ENCODE measurements around the gene STIM1.

Gene STIM1

DNA sequence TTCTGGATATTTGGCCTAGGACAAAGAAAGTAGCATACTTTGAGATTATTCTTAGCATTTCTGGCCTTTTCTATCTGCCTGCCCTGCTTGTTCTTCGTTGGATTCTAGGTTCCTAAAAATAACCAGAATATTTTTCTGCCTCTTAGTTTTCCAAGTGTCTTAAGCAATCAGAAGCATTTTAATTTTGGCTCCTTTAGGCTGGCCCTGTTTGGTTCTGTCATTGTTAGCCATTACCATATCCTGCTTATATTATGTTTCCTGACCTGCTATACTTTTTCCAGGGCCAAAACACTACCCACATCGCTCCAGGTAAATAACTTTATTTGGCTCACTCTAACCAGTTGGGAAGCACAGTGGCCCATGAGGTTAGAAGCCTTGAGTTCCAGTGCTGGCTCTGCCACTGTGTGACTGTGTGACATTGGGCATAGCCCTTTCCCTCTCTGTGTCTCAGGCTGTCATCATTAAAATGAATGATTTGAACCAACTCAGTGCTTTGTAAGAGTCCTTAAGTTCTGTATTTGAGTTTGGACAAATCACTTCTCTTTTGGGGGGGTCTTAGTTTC lies 91.1 kb downstream of the STIM1 start:
- H3K4me3 ChIP-seq (replicated peaks; ENCODE audit: low read depth, low read length) = no peak overlapping the region
- no peaks in the 10 kb centered on the region for H3K27me3 ChIP-seq (replicated peaks; ENCODE audit: control insufficient read depth, insufficient read depth, low read length)
- TF ChIP-seq, protein P1, sequence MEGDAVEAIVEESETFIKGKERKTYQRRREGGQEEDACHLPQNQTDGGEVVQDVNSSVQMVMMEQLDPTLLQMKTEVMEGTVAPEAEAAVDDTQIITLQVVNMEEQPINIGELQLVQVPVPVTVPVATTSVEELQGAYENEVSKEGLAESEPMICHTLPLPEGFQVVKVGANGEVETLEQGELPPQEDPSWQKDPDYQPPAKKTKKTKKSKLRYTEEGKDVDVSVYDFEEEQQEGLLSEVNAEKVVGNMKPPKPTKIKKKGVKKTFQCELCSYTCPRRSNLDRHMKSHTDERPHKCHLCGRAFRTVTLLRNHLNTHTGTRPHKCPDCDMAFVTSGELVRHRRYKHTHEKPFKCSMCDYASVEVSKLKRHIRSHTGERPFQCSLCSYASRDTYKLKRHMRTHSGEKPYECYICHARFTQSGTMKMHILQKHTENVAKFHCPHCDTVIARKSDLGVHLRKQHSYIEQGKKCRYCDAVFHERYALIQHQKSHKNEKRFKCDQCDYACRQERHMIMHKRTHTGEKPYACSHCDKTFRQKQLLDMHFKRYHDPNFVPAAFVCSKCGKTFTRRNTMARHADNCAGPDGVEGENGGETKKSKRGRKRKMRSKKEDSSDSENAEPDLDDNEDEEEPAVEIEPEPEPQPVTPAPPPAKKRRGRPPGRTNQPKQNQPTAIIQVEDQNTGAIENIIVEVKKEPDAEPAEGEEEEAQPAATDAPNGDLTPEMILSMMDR (IDR thresholded peaks at IDR 0.05; ENCODE audit: insufficient read depth, low read length, poor library complexity, severe bottlenecking) = no peak
- no peak for DNase-seq (ENCODE audit: extremely low read depth, insufficient read length)
- no peaks in the 10 kb centered on the region for H3K36me3 ChIP-seq (ENCODE audit: control insufficient read depth, insufficient read depth, low read length)

DNA sequence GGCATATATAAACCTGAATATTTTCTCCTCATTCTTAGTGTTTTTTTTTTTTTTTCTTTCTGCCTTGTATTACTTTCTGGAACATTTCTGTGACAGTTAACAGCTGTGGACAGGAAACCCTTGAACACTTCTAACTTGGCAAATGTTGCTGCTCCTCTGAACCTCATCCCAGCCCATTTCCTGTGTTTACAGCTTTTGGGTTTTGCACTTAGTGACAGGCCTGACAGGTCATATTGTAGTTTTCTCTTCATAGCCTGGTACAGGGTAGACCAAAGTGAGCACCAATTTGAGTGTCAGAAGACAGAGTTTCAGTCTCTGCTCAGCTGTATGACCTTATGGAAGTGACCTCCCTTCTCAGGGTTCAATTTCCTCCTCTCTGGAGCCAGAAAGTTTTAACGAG lies 91.6 kb downstream of the STIM1 start:
- Histone ChIP-seq H3K4me3 (replicated peaks; ENCODE audit: low read depth, low read length) (no peak overlapping the region), H3K36me3 (ENCODE audit: control insufficient read depth, insufficient read depth, low read length) (no peaks in the 10 kb centered on the region), H3K27me3 (replicated peaks; ENCODE audit: control insufficient read depth, insufficient read depth, low read length) (no peaks in the 10 kb centered on the region)
- DNase-seq (ENCODE audit: extremely low read depth, insufficient read length) = peak; percentile 54
- TF ChIP-seq, protein P1 (IDR thresholded peaks at IDR 0.05; ENCODE audit: insufficient read depth, low read length, poor library complexity, severe bottlenecking) = no peak

DNA sequence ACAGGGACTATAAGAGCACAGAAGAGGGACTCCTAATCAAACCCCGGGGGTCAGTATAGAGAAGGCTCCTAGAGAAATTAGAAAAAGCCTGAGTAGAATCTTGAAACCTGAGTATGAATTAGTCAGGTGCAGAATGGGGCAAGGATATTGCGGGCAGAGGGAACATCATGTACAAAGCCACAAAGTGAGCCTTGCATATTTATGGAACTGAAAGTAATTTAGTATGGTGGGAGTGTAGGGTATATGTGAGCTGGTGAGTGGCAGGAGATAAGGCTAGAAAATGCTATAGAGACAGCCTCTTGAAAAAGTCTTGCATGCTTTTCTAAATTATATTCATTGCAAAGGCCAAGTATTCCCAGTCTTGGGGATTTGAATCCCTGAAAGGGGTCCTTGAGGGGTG lies 93.7 kb downstream of the STIM1 start:
- DNase-seq (ENCODE audit: extremely low read depth, insufficient read length) = peak; percentile 41
- H3K27me3 ChIP-seq (replicated peaks; ENCODE audit: control insufficient read depth, insufficient read depth, low read length) = no peaks in the 10 kb centered on the region
- H3K4me3 ChIP-seq (replicated peaks; ENCODE audit: low read depth, low read length) = no peak overlapping the region
- TF ChIP-seq, protein P1 (IDR thresholded peaks at IDR 0.05; ENCODE audit: insufficient read depth, low read length, poor library complexity, severe bottlenecking) = no peak
- H3K36me3 ChIP-seq (ENCODE audit: control insufficient read depth, insufficient read depth, low read length) = no peaks in the 10 kb centered on the region

DNA sequence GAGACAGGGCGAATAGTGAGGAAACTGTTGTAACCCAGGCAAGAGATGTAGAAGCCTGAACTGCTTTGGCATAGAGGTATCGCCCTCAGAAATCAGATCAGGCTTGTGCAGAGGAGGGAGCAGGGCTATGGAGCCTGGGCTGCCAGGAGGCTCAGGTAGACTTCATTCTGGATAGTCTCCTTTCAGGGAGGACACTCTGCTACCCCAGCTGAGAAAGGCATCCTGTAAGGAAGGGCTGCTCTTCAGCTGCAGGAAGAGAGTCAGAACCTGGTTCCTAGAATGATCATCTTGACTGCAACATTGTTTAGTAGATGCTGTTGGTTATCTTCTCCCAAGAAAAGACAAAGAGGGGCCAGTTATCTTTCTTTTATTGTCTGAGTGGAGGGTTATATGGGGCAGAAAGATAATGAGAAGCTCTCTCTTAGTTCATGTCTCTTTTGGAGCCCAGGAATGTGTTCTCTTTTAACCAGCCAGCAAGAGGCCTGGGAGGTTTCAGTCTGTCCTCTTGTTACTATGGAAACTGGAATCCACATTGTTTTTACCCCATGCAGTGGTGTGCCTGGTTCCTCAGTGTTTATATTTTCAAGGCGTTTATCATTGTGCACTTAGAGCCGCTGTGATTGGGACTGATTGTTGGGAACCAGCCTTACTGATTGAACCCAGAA lies 95.7 kb downstream of the STIM1 start:
- DNase-seq (ENCODE audit: extremely low read depth, insufficient read length) = no peak

DNA sequence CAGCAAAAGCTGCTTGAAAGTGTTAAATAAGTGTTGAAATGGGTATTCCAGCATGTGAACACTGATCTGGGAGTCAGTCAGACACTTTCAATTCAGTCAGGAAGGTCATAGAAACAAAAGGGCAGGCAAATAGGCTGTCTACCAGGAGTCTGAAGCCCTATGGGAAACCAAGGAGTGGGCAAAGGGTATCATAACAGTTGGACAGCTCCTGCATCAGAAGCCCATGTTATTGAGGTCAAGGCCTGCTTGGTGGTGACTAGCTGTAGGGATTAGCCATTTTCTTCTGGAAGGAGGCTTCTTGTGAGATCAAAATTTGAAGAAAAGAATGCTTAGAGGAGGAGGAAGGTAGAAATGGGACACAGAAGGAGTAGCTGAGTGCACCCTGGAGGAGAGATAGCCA lies 97.3 kb downstream of the STIM1 start:
- Histone ChIP-seq H3K4me3 (replicated peaks; ENCODE audit: low read depth, low read length) (no peak overlapping the region), H3K27me3 (replicated peaks; ENCODE audit: control insufficient read depth, insufficient read depth, low read length) (no peaks in the 10 kb centered on the region), H3K36me3 (ENCODE audit: control insufficient read depth, insufficient read depth, low read length) (no peaks in the 10 kb centered on the region)
- TF ChIP-seq, protein P1 (IDR thresholded peaks at IDR 0.05; ENCODE audit: insufficient read depth, low read length, poor library complexity, severe bottlenecking) = no peak
- no peak for DNase-seq (ENCODE audit: extremely low read depth, insufficient read length)

More for the DNA sequence above, 95.7 kb downstream of the STIM1 start:
- H3K36me3 ChIP-seq (ENCODE audit: control insufficient read depth, insufficient read depth, low read length) = no peaks in the 10 kb centered on the region
- H3K4me3 ChIP-seq (replicated peaks; ENCODE audit: low read depth, low read length) = no peak overlapping the region
- no peaks in the 10 kb centered on the region for H3K27me3 ChIP-seq (replicated peaks; ENCODE audit: control insufficient read depth, insufficient read depth, low read length)
- TF ChIP-seq, protein P1 (IDR thresholded peaks at IDR 0.05; ENCODE audit: insufficient read depth, low read length, poor library complexity, severe bottlenecking) = no peak

All from GM06990 (cell line).